ENCODE results near the gene LAIR2.

- TF ChIP-seq, protein P1, sequence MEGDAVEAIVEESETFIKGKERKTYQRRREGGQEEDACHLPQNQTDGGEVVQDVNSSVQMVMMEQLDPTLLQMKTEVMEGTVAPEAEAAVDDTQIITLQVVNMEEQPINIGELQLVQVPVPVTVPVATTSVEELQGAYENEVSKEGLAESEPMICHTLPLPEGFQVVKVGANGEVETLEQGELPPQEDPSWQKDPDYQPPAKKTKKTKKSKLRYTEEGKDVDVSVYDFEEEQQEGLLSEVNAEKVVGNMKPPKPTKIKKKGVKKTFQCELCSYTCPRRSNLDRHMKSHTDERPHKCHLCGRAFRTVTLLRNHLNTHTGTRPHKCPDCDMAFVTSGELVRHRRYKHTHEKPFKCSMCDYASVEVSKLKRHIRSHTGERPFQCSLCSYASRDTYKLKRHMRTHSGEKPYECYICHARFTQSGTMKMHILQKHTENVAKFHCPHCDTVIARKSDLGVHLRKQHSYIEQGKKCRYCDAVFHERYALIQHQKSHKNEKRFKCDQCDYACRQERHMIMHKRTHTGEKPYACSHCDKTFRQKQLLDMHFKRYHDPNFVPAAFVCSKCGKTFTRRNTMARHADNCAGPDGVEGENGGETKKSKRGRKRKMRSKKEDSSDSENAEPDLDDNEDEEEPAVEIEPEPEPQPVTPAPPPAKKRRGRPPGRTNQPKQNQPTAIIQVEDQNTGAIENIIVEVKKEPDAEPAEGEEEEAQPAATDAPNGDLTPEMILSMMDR (IDR thresholded peaks at IDR 0.05; ENCODE audit: low read length): no peak
- no peak for TF ChIP-seq EZH2phosphoT487 (IDR thresholded peaks at IDR 0.05; ENCODE audit: low read length)
These were observed 33.0 kb downstream of the LAIR2 start for GRCh38 chr19:54535601-54536000.
